ENCODE data around the gene LSP1.

LSP1 gene

DNA sequence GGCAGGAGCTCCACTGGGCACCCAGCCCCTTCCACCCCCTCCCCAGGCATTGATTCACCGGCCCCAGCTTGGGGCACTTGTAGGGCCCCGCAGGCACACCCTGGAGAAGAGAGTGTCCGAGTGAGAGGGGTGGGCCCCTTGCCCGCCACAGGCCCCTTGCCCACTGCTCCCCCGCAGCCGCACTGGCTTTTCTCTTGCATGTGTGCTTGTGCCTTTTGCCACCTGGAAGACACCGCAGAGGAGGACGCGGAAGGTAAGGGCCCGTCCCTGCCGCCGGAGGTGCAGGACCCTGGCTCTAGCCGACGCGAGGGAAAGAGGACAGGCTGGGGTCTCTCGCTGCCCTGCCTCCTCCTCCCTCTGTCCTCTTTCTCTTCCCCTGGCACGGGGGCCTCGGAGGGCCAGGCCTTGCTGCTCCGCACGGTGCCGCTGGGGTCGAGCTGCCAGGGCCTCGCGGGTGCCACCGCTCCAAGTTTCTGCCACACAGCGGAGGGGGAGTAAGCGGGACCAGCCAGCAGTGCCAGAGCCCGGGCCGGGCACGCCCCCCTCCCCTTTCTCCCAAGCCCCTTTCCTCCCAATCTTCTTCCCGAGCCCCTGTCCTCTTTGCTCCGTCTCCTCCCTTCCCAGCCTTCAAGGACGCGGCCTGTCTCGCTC is 76.1 kb downstream of the LSP1 start:
- TF ChIP-seq POLR2A (IDR thresholded peaks at IDR 0.05; ENCODE audit: low read length) (no peak), GATA1 (IDR thresholded peaks at IDR 0.05; ENCODE audit: low read depth, low read length) (no peak)
- no peak for DNase-seq

DNA sequence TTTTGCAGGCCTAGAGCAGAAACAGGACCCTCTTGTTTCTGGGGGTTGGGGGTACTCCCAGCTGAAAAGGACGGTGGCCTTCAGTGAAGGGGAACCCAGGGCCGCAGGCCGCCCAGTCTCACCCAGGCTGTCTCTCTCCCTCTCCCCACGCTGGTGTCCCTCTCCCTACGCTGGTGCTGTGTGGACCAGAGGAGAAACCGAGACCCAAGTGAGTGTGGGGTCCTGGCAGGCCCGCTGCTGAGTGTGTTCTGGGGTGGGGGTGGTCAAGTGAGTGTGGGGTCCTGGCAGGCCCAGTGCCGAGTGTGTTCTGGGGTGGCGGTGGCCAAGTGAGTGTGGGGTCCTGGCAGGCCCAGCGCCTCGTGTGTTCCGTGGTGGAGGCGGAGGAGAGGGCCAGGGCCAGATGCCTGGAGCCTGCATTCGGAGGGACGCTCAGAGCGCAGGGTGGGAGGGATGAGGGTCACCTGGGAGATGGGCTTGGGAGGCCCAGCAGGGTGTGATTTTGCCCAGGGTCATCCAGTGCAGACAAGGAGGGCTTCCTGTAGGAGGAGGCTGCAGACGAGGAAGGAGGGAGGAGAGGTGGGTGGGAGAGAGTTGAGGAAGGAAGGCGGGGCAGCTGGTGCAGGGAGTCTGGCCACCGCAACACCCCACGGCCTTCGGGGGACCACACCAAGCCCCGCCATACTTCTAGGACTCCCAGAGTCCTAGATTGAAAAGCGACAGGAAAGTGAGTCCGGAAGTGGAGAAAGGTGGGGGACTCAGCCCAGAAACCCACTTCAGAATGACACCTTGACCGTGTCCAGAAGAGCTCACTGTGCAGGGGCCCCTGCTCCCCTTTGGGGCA is 77.0 kb downstream of the LSP1 start:
- TF ChIP-seq POLR2A (IDR thresholded peaks at IDR 0.05; ENCODE audit: low read length) = no peak
- TF ChIP-seq GATA1 (IDR thresholded peaks at IDR 0.05; ENCODE audit: low read depth, low read length) = no peak
- DNase-seq = no peak

DNA sequence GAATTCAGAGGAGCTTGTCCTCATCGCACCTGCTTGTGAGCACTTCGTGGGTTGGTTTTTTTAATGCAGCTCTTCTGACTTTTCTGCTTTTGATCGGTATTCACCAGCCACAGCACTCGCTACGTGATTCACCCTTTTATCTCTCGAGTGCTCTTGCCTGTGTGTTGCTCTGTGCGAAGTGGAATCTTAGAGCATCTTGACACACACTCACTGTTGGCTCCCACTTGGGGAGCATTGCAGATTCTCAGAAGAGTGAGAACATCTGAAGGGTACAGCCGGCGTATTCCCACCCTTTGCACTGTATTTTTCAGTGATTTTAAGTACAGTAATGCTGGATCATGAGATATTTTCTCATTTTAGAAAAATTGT is 77.6 kb downstream of the LSP1 start:
- DNase-seq = no peak
- no peak for TF ChIP-seq GATA1 (IDR thresholded peaks at IDR 0.05; ENCODE audit: low read depth, low read length)
- no peak for TF ChIP-seq POLR2A (IDR thresholded peaks at IDR 0.05; ENCODE audit: low read length)

DNA sequence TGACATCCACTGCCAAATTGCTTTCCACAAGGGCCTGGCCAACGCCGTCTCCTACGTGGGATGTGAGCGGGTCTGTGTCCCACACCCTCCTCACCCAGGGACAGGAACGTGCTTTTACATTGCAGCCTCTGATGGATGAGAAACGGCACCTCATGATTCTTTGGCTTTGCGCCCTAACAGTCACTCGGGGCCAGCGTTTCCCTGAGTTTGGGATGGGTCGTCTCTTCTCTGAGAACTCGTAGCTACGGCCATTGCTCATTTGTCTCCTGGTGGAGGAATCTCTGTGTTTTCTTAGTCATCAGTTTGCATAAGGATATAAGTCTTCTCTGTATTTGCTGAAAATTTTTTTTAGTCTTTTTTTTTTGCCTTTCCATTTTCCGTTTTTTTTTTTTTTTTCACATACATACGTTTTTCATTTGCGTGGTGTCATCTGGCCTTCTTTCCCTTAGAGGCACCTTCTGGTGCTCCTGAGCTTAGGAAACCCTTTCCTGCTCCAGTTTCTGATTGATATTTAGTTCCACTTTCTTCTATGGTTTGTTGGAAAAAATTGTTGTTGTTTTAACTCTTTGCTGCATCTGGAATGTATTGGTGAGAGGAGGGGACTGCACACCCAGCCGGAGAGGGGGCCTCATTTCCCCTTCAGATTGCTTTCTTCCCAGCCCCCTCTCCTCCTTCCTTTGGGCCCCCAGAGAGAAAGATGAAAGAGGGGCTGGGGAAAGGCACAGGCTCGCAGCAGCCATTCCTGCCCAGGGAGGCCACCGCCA is 78.6 kb downstream of the LSP1 start:
- DNase-seq = no peak
- no peak for TF ChIP-seq GATA1 (IDR thresholded peaks at IDR 0.05; ENCODE audit: low read depth, low read length)
- TF ChIP-seq POLR2A (IDR thresholded peaks at IDR 0.05; ENCODE audit: low read length) = peak; percentile 28

DNA sequence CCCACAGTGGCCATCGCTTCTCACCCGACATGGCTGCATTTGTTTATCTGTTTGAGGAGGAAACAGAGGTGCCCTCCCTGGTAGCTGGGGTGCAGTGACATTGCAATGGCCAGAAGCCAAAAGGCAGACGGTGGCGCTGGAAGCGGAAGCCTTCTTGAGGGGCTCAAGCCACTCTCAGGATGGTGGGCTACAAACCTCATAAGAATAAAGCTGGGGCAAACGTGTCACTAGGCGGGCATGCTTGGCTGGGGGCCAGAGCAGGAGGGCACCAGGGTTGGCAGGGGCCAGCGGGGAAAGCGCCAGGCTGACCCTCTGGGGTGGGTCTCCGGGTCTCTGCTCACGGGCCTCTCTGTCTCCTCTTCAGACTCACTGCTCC is 79.2 kb downstream of the LSP1 start:
- no peak for DNase-seq
- TF ChIP-seq GATA1 (IDR thresholded peaks at IDR 0.05; ENCODE audit: low read depth, low read length) (no peak), POLR2A (IDR thresholded peaks at IDR 0.05; ENCODE audit: low read length) (no peak)

DNA sequence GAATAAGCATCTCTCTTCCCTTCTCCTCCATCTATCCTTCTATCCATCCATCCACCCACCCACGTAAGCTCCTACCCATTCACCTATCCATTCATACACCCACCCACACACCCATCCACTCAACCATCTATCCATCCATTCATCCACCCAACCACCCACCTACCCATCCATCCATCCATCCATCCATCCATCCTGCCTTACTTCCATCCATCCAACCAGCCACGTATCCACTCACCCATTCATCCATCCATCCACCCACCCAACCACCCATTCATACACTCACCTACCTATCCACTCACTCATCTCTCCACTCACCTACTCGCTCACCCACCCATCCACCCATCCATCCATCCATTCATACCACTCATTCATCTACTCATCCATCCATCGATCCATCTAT is 79.8 kb downstream of the LSP1 start:
- no peak for DNase-seq
- TF ChIP-seq POLR2A (IDR thresholded peaks at IDR 0.05; ENCODE audit: low read length) (no peak), GATA1 (IDR thresholded peaks at IDR 0.05; ENCODE audit: low read depth, low read length) (no peak)

DNA sequence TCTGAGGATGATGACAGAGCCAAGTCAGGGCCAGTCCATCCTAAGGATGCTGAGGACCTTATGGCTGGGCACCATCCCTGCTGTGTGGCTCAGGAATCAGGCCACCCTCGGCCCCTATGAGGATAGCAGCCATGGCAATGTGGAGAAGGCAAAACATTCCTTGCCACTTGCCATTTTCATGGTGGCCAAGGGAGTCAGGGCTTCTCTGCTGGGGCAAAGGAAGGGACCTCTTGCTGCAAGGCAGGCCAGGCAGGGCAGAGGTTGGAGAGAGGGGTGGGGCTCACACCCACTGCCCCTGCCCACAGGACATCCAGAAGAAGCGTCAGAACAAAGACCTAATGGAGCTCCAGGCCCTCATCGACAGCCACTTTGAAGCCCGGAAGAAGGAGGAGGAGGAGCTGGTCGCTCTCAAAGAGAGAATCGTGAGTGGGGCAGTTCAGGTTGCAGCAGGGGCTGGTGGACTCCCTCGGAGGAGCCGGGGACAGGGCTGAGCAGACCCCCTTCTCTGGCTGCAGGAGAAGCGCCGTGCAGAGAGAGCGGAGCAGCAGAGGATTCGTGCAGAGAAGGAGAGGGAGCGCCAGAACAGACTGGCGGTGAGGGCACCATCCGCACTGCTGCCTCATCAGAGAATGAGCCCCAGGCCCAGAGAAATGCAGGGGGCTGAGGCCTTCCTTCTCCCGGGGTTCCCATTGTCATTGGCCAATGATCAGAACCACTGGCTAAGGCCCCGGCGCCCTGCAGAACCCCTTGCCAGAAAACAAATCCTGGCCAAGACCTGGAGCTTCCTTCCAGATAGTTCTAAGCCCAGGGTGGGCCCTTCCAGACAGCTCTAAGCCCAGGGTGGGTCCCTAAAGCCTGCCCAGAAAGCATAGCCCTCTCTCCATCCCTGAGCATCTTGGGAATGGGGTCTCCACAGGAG is 80.8 kb downstream of the LSP1 start:
- no peak for TF ChIP-seq POLR2A (IDR thresholded peaks at IDR 0.05; ENCODE audit: low read length)
- TF ChIP-seq GATA1 (IDR thresholded peaks at IDR 0.05; ENCODE audit: low read depth, low read length) = no peak
- DNase-seq = no peak

DNA sequence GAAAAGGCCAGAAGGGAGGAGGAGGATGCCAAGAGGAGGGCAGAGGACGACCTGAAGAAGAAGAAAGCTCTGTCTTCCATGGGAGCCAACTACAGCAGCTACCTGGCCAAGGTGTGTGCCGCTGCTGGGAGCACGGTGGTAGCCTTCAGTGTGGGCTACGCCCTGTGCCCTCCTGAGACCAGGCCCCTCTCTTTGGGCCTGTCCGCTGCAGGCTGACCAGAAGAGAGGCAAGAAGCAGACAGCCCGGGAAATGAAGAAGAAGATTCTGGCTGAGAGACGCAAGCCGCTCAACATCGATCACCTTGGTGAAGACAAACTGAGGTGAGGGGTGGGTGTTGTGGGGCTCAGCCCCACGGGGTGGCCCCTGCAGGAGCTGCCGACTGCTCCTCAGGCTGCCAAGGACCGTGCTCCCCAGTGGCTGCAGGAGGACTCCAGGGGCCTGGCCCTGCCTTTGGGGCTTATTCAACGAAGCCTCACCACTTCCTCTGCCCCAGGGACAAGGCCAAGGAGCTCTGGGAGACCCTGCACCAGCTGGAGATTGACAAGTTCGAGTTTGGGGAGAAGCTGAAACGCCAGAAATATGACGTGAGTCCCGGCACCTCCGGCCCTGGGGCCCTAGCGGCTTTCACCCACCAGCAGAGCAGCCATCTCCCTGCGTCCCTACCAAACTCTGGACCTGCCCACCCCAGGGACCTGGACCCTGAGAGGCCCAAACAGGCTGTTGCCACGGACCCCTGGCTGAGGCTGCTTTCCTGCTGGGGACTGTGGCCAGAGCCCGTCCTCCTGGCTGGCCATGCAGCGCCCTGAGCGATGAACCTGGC is 81.7 kb downstream of the LSP1 start:
- no peak for TF ChIP-seq GATA1 (IDR thresholded peaks at IDR 0.05; ENCODE audit: low read depth, low read length)
- no peak for TF ChIP-seq POLR2A (IDR thresholded peaks at IDR 0.05; ENCODE audit: low read length)
- DNase-seq = no peak

DNA sequence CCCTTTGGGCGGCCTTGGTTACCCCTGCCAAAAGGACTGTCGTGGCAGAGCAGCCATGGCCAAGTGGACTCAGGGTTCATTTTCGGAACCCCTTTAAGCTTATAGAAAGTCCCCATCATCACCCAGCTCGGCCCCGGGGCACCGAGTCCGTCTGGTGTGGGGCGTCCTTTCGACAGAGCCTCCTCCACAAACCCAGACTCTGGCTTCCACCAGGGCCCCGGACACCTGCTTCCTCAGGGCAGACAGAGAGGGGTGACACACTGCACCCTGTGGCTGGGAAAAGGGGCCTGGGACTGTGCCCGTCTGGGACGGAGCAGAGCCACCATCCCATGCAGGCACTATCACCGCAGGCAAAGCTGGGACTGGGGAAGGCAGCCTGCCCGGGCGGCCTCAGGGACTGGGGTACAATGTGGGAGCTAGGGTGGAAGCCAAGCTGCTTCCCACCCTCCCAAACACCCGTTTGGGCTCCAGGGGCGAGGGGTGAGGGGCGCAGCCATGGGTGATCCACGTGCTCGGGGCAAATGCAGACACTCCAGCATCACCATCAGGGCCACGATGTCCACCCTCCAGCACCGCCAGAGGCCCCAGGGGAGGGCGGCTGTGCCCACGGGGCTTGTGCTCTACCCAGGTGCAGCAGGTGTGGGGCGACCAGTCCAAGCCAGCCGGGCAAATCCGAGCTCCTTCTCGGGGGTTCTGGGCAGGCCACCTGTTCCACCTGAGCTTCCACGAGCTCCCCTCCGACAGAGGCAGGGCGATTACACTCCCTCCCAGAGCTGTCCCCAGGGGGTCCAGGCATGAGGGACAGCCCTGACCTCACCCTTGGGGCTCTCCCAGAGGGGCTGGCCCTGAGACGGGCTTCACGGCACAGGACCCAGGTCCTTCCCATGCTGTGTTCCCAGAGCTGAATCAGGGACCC is 82.5 kb downstream of the LSP1 start:
- TF ChIP-seq POLR2A (IDR thresholded peaks at IDR 0.05; ENCODE audit: low read length) = no peak
- no peak for TF ChIP-seq GATA1 (IDR thresholded peaks at IDR 0.05; ENCODE audit: low read depth, low read length)
- DNase-seq = no peak

DNA sequence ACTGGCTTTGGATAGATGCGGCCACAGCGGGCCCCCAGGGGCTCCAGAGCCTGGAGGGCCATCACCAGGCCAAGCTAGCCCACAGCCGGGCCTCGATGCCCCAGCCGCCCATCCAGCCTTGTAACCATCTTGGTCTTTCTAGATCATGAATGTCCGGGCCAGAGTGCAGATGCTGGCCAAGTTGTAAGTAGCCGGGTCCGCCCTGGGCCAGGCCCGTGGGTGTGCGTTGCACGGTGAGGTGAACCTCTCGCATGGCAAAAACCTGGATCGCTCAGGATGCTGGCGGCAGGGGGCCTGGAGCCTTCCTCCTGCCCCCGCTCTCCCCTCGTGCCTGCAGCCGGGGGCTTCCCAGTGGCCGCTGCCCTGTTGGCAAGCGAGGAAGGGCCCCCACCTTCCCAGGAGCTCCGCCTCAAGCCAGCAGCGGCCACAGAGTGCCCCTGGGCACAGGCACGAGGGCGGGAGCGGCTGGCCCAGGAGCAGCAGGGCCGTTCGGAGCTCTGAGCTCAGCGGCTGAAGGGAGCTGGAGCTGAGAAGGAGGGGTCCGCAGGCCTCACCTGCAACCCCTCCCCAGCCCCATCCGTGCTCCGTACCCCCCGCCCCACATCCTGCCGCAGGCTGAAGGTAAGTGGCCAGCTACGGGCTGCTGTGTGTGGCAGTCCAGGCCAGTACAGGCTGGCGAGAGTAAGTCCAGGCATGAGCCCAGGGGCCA is 83.3 kb downstream of the LSP1 start:
- TF ChIP-seq POLR2A (IDR thresholded peaks at IDR 0.05; ENCODE audit: low read length) (no peak), GATA1 (IDR thresholded peaks at IDR 0.05; ENCODE audit: low read depth, low read length) (no peak)
- DNase-seq = no peak
